Measurements from ENCODE around the gene FOXD2.

Gene FOXD2

GRCh38 chr1:47416319-47417169 lies 21.3 kb upstream of the FOXD2 start:
- no peak for DNase-seq (ENCODE audit: extremely low read depth in 1 of 2, low read depth in 1 of 2)

GRCh38 chr1:47417170-47418044 lies 20.4 kb upstream of the FOXD2 start:
- no peak for DNase-seq (ENCODE audit: extremely low read depth in 1 of 2, low read depth in 1 of 2)

GRCh38 chr1:47418122-47418521 lies 19.7 kb upstream of the FOXD2 start:
- DNase-seq (ENCODE audit: extremely low read depth in 1 of 2, low read depth in 1 of 2), result no peak

- no peak for DNase-seq (ENCODE audit: extremely low read depth in 1 of 2, low read depth in 1 of 2)
Measured at GRCh38 chr1:47418681-47419325, 19.0 kb upstream of the FOXD2 start.

GRCh38 chr1:47420547-47420946 lies 17.3 kb upstream of the FOXD2 start:
- no peak for DNase-seq (ENCODE audit: extremely low read depth in 1 of 2, low read depth in 1 of 2)

GRCh38 chr1:47423872-47424271 lies 14.0 kb upstream of the FOXD2 start:
- DNase-seq (ENCODE audit: extremely low read depth in 1 of 2, low read depth in 1 of 2), result no peak

- DNase-seq (ENCODE audit: extremely low read depth in 1 of 2, low read depth in 1 of 2), result no peak
Measured at GRCh38 chr1:47424336-47424982, 13.4 kb upstream of the FOXD2 start.

GRCh38 chr1:47431534-47431933 lies 6.3 kb upstream of the FOXD2 start:
- DNase-seq (ENCODE audit: extremely low read depth in 1 of 2, low read depth in 1 of 2), result no peak

GRCh38 chr1:47432071-47433036 lies 5.5 kb upstream of the FOXD2 start:
- peak in 1 of 2 donors; percentile 37 for DNase-seq (ENCODE audit: extremely low read depth in 1 of 2, low read depth in 1 of 2)

- DNase-seq (ENCODE audit: extremely low read depth in 1 of 2, low read depth in 1 of 2), result no peak
Measured at GRCh38 chr1:47433037-47433421, 4.8 kb upstream of the FOXD2 start.

GRCh38 chr1:47433477-47434050 lies 4.3 kb upstream of the FOXD2 start:
- DNase-seq (ENCODE audit: extremely low read depth in 1 of 2, low read depth in 1 of 2), result no peak

- no peak for DNase-seq (ENCODE audit: extremely low read depth in 1 of 2, low read depth in 1 of 2)
Measured at GRCh38 chr1:47434051-47434842, 3.6 kb upstream of the FOXD2 start.

GRCh38 chr1:47435506-47436303 lies 2.1 kb upstream of the FOXD2 start:
- no peak for DNase-seq (ENCODE audit: extremely low read depth in 1 of 2, low read depth in 1 of 2)

- peak; percentile 23 to 62 for DNase-seq (ENCODE audit: extremely low read depth in 1 of 2, low read depth in 1 of 2)
Measured at GRCh38 chr1:47436304-47436978, 1.4 kb upstream of the FOXD2 start.

GRCh38 chr1:47436979-47437446 lies 831 bp upstream of the FOXD2 start:
- no peak for DNase-seq (ENCODE audit: extremely low read depth in 1 of 2, low read depth in 1 of 2)

- DNase-seq (ENCODE audit: extremely low read depth in 1 of 2, low read depth in 1 of 2), result no peak
Measured at GRCh38 chr1:47438165-47439016, 547 bp downstream of the FOXD2 start.
